BLaER1 (cell line): ENCODE data around the gene SYNE2.

Source experiments
- H3K27ac ChIP-seq: shearing (Covaris generic); formaldehyde crosslinking; 2 replicates; pipeline ENCODE4 v1.8.1; 2022
- H3K27me3 ChIP-seq: shearing (Covaris generic); formaldehyde crosslinking; 2 replicates; pipeline ENCODE4 v1.8.1; 2022
- H3K36me3 ChIP-seq: shearing (Covaris generic); formaldehyde crosslinking; 2 replicates; pipeline ENCODE4 v1.8.1; 2022
- H3K4me1 ChIP-seq: shearing (Covaris generic); formaldehyde crosslinking; 2 replicates; pipeline ENCODE4 v1.8.1; 2022
- H3K4me2 ChIP-seq: shearing (Covaris generic); formaldehyde crosslinking; 2 replicates; pipeline ENCODE4 v1.8.1; 2022
- H3K4me3 ChIP-seq: shearing (Covaris generic); formaldehyde crosslinking; 2 replicates; pipeline ENCODE4 v1.8.1; 2022
- H3K9ac ChIP-seq: shearing (Covaris generic); formaldehyde crosslinking; 2 replicates; pipeline ENCODE4 v1.8.1; 2022
- H3K9me3 ChIP-seq: shearing (Covaris generic); formaldehyde crosslinking; 2 replicates; pipeline ENCODE4 v1.8.1; 2022
- H4K20me1 ChIP-seq: shearing (Covaris generic); formaldehyde crosslinking; 2 replicates; pipeline ENCODE4 v1.8.1; 2022
- Cebpa-rat ChIP-seq: shearing (Covaris generic); IDR thresholded peaks from 2 replicates; pipeline ENCODE4 v1.8.1; 2022

SYNE2 gene

DNA sequence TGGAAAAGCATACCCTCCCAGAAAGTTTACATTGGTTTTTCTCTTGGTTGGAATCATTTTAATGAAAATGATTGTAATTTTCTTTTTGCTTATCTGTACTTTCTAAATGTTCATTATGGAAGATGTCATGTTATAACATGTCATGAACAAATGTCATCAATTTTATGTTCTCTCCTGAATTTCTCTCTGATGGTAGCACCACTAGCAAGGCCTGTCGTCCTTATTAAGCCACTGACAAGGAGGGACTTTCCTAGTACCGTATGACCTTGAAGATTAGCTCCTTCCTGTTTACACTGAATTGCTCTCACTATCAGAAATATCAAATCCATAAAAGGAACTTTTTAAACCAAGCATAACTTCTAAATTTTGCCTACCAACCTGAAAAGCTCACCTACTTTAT is 342.4 kb downstream of the SYNE2 start:
- no peak overlapping the region for H3K4me2 ChIP-seq
- no peak overlapping the region for H3K27ac ChIP-seq
- no peaks in the 10 kb centered on the region for H3K9me3 ChIP-seq
- 0 out of 2 replicates have a peak, but pooled peaks cover 5% of the 10 kb centered on the region for H3K4me1 ChIP-seq
- H3K4me3 ChIP-seq = no peak overlapping the region
- H3K9ac ChIP-seq = no peak overlapping the region
- no peak for TF ChIP-seq Cebpa-rat
- H3K27me3 ChIP-seq = no peaks in the 10 kb centered on the region
- H4K20me1 ChIP-seq = no peaks in the 10 kb centered on the region
- H3K36me3 ChIP-seq = peaks cover 18% of the 10 kb centered on the region

DNA sequence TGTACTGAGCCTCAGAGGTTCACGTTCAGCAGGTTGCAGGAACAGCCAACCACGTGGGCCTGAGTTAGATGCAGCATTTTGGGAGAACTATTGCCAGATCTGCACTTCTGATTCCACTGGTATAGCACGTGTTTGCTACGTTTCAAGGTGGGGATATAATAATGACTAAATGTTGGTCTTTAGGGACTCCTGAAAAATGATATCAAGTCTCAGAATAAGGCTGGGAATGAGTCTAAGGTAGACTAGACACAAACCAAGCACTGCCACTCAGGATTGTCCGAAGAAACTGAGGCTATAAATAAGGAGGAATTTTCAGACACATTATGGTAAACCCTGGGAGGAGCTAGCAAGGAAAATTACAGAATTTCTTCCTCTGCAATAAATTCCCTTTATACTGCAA is 343.3 kb downstream of the SYNE2 start:
- Histone ChIP-seq H3K36me3 (peaks cover 12% of the 10 kb centered on the region; the same call in 1 of the 2 replicates), H3K9ac (no peak overlapping the region), H3K4me3 (no peak overlapping the region), H4K20me1 (no peaks in the 10 kb centered on the region), H3K27ac (no peak overlapping the region), H3K4me2 (no peak overlapping the region), H3K27me3 (no peaks in the 10 kb centered on the region), H3K4me1 (0 out of 2 replicates have a peak, but pooled peaks cover 5% of the 10 kb centered on the region), H3K9me3 (no peaks in the 10 kb centered on the region)
- no peak for TF ChIP-seq Cebpa-rat

DNA sequence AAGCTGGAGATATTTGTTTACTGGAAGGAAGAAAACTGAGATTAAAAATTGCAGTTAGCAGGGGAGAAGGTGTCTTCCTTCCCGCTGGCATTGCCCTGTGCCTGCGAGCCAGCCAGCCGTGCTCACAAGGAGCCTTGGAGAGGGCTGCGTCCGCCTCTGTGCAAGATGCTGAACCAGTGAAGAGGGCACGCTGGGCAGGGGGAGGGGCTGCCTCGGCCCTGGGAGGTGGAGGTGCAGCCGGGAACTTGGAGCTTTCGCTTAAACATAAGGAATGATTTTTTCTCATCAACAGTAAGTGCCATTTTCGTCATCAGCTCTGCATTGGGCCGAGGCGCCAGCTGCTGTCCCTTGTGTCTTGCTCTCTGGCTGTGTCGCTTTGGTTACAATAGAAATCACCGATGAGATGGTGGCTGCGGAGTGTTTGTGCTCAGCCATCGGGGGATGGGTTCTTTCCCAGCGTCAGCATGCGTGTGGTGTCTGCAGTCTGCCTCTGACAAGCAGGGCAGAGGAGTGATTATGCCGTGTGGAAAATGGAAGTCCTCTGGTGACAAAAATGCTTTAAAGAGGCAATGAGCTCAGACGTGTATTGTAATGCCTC is 344.1 kb downstream of the SYNE2 start:
- Histone ChIP-seq H3K9ac (no peak overlapping the region), H3K4me1 (peaks cover 11% of the 10 kb centered on the region), H4K20me1 (no peaks in the 10 kb centered on the region), H3K27ac (no peak overlapping the region), H3K4me2 (peak overlapping the region; percentile 36; the same call in 1 of the 2 replicates), H3K9me3 (no peaks in the 10 kb centered on the region), H3K4me3 (no peak overlapping the region), H3K27me3 (no peaks in the 10 kb centered on the region), H3K36me3 (peaks cover 11% of the 10 kb centered on the region; the same call in 1 of the 2 replicates)
- TF ChIP-seq Cebpa-rat = no peak

DNA sequence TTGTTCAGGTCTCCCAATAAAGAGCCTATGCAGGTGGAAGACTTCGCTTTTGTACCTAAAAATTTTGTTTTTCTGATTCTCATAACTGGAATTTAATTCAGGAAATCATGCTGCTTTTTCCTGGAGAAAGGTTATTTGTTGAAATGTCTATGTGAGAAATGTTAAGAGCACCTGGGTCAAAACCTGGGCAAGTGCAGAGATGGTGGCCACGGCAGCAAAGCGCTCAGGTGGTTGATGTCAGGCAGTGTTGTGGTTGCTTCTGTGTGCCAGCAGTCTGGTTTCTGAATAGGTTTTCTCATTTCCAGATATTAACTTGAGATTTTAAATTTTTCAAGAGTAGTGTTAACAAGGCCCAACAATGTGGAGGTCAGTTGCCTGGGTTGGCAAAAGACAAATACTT is 345.2 kb downstream of the SYNE2 start:
- Histone ChIP-seq H3K4me3 (no peak overlapping the region), H3K27ac (no peak overlapping the region), H3K9ac (no peak overlapping the region), H3K27me3 (no peaks in the 10 kb centered on the region), H3K36me3 (peaks cover 6% of the 10 kb centered on the region; the same call in 1 of the 2 replicates), H3K9me3 (no peaks in the 10 kb centered on the region), H3K4me1 (peaks cover 17% of the 10 kb centered on the region), H3K4me2 (no peak overlapping the region), H4K20me1 (no peaks in the 10 kb centered on the region)
- TF ChIP-seq Cebpa-rat = no peak

DNA sequence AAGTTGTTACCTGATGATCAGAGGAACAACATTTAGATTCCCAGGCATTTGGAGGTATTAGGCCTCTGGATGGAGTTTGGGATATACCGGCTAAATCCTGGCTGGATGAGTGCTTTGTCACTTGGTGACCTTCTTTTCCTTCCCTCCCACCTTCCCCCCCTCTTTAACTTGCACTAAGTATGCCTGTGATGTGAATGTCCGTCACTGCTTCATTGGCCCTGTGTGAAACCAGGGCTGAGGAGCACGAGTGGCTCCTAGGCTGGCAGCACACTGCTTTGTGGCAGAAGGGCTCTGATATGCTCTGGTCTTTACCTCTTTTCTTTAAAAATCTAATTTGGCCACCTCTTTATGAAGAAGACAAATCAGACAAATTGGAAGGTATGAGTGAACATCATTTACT is 345.7 kb downstream of the SYNE2 start:
- Histone ChIP-seq H3K4me3 (no peak overlapping the region), H4K20me1 (no peaks in the 10 kb centered on the region), H3K27me3 (no peaks in the 10 kb centered on the region), H3K4me2 (no peak overlapping the region), H3K27ac (no peak overlapping the region), H3K4me1 (peaks cover 17% of the 10 kb centered on the region), H3K9ac (no peak overlapping the region), H3K36me3 (0 out of 2 replicates have a peak, but pooled peaks cover 4% of the 10 kb centered on the region), H3K9me3 (no peaks in the 10 kb centered on the region)
- no peak for TF ChIP-seq Cebpa-rat

DNA sequence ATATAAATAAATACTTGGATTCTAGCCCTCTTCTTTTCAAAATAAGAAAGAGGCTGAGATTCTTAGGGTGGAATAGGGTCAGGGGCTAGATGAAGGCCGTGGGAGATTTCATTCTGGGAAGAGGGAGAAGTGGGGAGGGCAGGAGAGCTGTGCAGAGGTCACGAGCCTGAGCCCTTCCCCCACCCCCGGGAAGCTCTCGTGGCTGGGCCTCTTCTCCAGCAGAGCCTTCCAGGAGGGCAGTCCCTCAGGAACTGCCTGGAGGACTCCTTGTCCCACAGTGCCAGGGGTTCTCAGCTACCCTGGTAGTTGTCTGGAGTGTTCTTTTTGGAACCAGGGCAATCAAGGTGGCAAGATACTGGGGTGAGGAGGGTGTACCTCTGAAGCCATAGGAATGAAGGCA is 347.4 kb downstream of the SYNE2 start:
- H3K4me3 ChIP-seq = no peak overlapping the region
- no peaks in the 10 kb centered on the region for H4K20me1 ChIP-seq
- H3K4me1 ChIP-seq = peaks cover 17% of the 10 kb centered on the region
- H3K9me3 ChIP-seq = no peaks in the 10 kb centered on the region
- no peak overlapping the region for H3K9ac ChIP-seq
- no peak overlapping the region for H3K27ac ChIP-seq
- H3K27me3 ChIP-seq = no peaks in the 10 kb centered on the region
- no peak for TF ChIP-seq Cebpa-rat
- H3K4me2 ChIP-seq = no peak overlapping the region
- H3K36me3 ChIP-seq = 0 out of 2 replicates have a peak, but pooled peaks cover 4% of the 10 kb centered on the region

DNA sequence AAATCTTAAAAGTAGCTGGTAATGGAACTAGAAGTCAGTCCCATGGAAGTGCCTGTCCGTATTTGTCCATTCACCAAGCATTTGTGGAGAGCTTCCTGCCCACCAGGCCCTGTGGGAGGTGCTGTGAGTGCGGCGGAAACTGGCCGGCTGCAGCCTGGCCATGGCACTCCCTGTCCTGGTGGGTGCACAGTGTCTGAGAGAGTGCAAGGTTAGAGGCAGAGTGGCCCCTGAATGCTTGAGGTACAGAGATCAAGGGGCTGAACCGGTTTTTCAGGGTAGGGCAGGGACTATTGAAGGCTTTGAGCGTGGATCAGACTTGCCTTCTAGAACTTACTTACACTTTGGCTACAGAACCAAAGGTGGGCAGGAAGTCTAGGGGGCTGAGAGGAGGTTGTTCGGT is 348.5 kb downstream of the SYNE2 start:
- Histone ChIP-seq H3K4me1 (peaks cover 22% of the 10 kb centered on the region), H3K4me3 (no peak overlapping the region), H3K4me2 (no peak overlapping the region), H3K27ac (no peak overlapping the region), H4K20me1 (no peaks in the 10 kb centered on the region), H3K9me3 (no peaks in the 10 kb centered on the region), H3K36me3 (0 out of 2 replicates have a peak, but pooled peaks cover 4% of the 10 kb centered on the region), H3K9ac (no peak overlapping the region), H3K27me3 (no peaks in the 10 kb centered on the region)
- TF ChIP-seq Cebpa-rat = no peak

DNA sequence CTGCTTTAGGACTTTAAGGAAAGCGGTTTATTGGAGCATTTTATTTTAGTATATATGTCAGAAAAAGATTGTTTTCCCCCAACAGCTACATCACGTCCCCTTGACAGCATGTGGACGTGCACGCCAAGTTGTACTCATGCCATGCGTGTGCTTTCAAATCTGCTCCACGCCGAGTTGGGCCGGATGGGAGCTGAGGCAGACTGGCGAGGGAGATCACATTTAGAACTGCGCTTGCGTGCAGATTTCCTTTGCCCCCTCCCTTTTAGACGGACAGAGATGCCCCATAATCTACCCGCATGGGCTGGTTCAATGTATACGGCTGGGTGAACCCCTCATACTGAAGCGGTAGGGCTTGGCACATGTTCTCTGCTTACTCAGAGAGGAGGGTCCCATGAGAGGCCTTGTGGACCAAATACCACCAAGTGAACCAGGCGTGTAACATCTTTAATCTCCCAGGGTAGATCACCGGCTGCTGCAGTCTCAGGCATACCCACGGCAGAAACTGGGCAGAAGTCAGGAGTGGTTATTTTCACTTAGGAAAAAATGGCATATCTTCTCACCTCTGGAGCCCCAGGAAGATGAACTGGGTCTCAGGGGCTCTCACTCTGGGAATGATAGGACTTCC is 349.2 kb downstream of the SYNE2 start:
- TF ChIP-seq Cebpa-rat = no peak
- H3K4me2 ChIP-seq = peak overlapping the region; percentile 43
- H4K20me1 ChIP-seq = no peaks in the 10 kb centered on the region
- no peak overlapping the region for H3K27ac ChIP-seq
- H3K27me3 ChIP-seq = no peaks in the 10 kb centered on the region
- H3K4me1 ChIP-seq = peaks cover 19% of the 10 kb centered on the region
- 0 out of 2 replicates have a peak, but pooled peaks cover 4% of the 10 kb centered on the region for H3K36me3 ChIP-seq
- no peaks in the 10 kb centered on the region for H3K9me3 ChIP-seq
- no peak overlapping the region for H3K9ac ChIP-seq
- H3K4me3 ChIP-seq = no peak overlapping the region

DNA sequence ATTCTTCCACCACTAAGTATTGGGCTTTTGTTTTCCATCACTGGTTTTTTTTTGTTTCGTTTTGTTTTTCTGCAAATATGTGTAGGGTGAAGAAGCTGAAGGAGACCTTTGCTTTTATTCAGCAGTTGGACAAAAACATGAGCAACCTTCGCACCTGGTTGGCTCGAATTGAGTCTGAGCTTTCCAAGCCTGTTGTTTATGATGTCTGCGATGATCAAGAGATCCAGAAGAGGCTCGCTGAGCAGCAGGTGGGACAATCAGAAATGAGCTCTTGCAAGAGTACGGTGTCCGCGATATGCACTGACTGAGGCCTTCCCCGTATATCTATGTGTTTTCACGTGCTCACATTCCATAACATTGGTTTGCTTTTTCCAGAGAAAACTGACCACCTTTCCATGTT is 349.9 kb downstream of the SYNE2 start:
- H3K36me3 ChIP-seq = 0 out of 2 replicates have a peak, but pooled peaks cover 4% of the 10 kb centered on the region
- H3K27me3 ChIP-seq = no peaks in the 10 kb centered on the region
- H3K27ac ChIP-seq = no peak overlapping the region
- no peak overlapping the region; the same call in 1 of the 2 replicates for H3K4me2 ChIP-seq
- no peak overlapping the region for H3K4me3 ChIP-seq
- no peaks in the 10 kb centered on the region for H4K20me1 ChIP-seq
- no peaks in the 10 kb centered on the region for H3K9me3 ChIP-seq
- no peak overlapping the region for H3K9ac ChIP-seq
- TF ChIP-seq Cebpa-rat = no peak
- peaks cover 17% of the 10 kb centered on the region for H3K4me1 ChIP-seq

DNA sequence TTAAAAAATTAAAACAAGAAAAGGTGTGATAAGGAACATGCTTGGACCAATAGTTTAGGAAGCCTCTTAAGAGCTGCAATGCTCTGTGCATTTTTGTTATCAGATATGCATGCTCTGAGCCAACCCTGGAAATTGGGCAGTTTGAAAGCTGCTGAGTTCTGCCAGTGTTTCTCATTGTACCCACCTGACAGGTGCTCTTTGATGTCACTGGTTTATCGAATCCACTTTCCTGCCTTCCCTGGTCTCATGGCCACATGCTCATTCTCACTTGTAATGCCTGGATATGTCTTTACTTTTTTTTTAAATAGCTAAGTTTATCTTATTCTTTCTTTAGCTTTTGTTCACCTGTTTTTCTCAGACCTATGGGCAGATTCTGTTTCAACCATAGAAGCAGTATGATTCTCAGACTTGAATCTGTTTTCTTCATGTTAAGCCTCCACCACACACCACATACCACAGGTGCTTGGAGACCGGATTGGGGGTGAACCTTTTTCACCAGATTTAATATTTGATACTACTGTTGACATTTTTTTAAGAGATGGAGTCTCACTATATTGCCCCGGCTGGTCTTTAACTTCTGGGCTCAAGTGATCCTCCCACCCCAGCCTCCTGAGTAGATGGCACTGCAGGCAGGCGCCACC is 350.7 kb downstream of the SYNE2 start:
- no peak overlapping the region for H3K27ac ChIP-seq
- H3K4me2 ChIP-seq = no peak overlapping the region
- peaks cover 17% of the 10 kb centered on the region for H3K4me1 ChIP-seq
- H3K4me3 ChIP-seq = no peak overlapping the region
- no peak overlapping the region for H3K9ac ChIP-seq
- no peaks in the 10 kb centered on the region for H3K9me3 ChIP-seq
- H4K20me1 ChIP-seq = no peaks in the 10 kb centered on the region
- TF ChIP-seq Cebpa-rat = no peak
- H3K27me3 ChIP-seq = no peaks in the 10 kb centered on the region
- peaks cover 10% of the 10 kb centered on the region for H3K36me3 ChIP-seq
